Smooth muscle cell of the coronary artery (primary cell): ENCODE measurements around the gene CENPVL1. TPM values are rescaled to one million over a fixed set of nuclear protein-coding genes. Genes with fewer than 3 reads are reported as not detected.

Experiments used
- total RNA-seq: library from RNA; depleted of rRNA; stranded (reverse); fragments of >200 nt; gene quantifications from 2 replicates; pipeline ENCODE4 v1.2.3, GENCODE V29; 2014; ENCODE audit warnings: low replicate concordance

The CENPVL1 gene
- total RNA-seq = not detected in 2 replicates

GRCh38 chrX:51710277-51711164 is at the start of gene CENPVL1:
TSS of gene CENPVL1 (plus strand) at chrX:51710512. CDS start at chrX:51710512, 0 bp downstream.

GRCh38 chrX:51682720-51683062 is 27.6 kb upstream of the CENPVL1 start, which contains the start of gene CENPVL2:
TSS of gene CENPVL2 (minus strand) at chrX:51682831. CDS start at chrX:51682831, 0 bp downstream.

GRCh38 chrX:51743179-51743957 is 33.1 kb downstream of the CENPVL1 start, which contains the start of gene GSPT2:
TSS of gene GSPT2 (plus strand) at chrX:51743442. CDS start at chrX:51743627, 185 bp downstream.

Other genes starting within 250 kb of the CENPVL1 start
- gene NUDT11, start 213.9 kb upstream of the CENPVL1 start, total RNA-seq = 6.3 and 11.0 TPM in 2 replicates
- gene CENPVL3, start 91.6 kb upstream of the CENPVL1 start, total RNA-seq = not detected in 2 replicates
- gene CENPVL2, start 27.7 kb upstream of the CENPVL1 start, total RNA-seq = not detected in 2 replicates
- gene GSPT2, start 32.9 kb downstream of the CENPVL1 start, total RNA-seq = 1.9 and 4.6 TPM in 2 replicates
- 40.2 and 187 TPM in 2 replicates for gene MAGED1, start 183.1 kb downstream of the CENPVL1 start, total RNA-seq